GM12872 (cell line): ENCODE data around the gene EMC9.

Experiments used
- CTCF ChIP-seq: IDR thresholded peaks from 3 replicates; pipeline ENCODE4 v1.5.1; 2011; ENCODE audit warnings: low read depth, mild to moderate bottlenecking, low read length, moderate library complexity; ENCODE audit not compliant: insufficient read depth

The EMC9 gene

GRCh38 chr14:24162093-24162492, 20.7 kb upstream of the EMC9 start:
- TF ChIP-seq CTCF, result no peak

- TF ChIP-seq CTCF, result peak; percentile 90
Measured at GRCh38 chr14:24160850-24161804, 19.7 kb upstream of the EMC9 start, which contains the start of gene IRF9. Gene IRF9 (plus strand): TSS chr14:24161265. CDS start chr14:24162145, 880 bp downstream.

GRCh38 chr14:24160499-24160849, 19.1 kb upstream of the EMC9 start:
- TF ChIP-seq CTCF, result no peak

GRCh38 chr14:24159777-24160498, 18.5 kb upstream of the EMC9 start:
- no peak for TF ChIP-seq CTCF

- no peak for TF ChIP-seq CTCF
Measured at GRCh38 chr14:24157331-24157730, 15.9 kb upstream of the EMC9 start.

GRCh38 chr14:24156840-24157239, 15.4 kb upstream of the EMC9 start:
- TF ChIP-seq CTCF, result no peak

GRCh38 chr14:24155100-24155499, 13.7 kb upstream of the EMC9 start:
- TF ChIP-seq CTCF, result no peak
